Neuron (in vitro differentiated cells): ENCODE measurements around the gene MICAL3.

Experiments used
- H2AFZ ChIP-seq: one replicate; pipeline ENCODE4 v1.6.1; 2013; ENCODE audit warnings: low read depth, mild to moderate bottlenecking, inconsistent platforms, low read length, moderate library complexity
- H3K27me3 ChIP-seq: one replicate; pipeline ENCODE4 v1.6.1; 2013; ENCODE audit warnings: low read length; ENCODE audit not compliant: insufficient read depth
- H3K36me3 ChIP-seq: one replicate; pipeline ENCODE4 v1.6.1; 2013; ENCODE audit warnings: low read length; ENCODE audit not compliant: insufficient read depth
- H3K4me1 ChIP-seq: one replicate; pipeline ENCODE4 v1.6.1; 2013; ENCODE audit warnings: low read length; ENCODE audit not compliant: insufficient read depth
- H3K4me3 ChIP-seq: 2 replicates; pipeline ENCODE4 v1.5.1; 2013; ENCODE audit warnings: mild to moderate bottlenecking, low read length, moderate library complexity
- H3K9me3 ChIP-seq: one replicate; pipeline ENCODE4 v1.6.1; 2013; ENCODE audit warnings: low read length

MICAL3 gene

GRCh38 chr22:17927062-17927461 is 97.3 kb downstream of the MICAL3 start:
- no peaks in the 10 kb centered on the region for H3K36me3 ChIP-seq
- no peaks in the 10 kb centered on the region for H3K4me1 ChIP-seq
- no peaks in the 10 kb centered on the region for H3K27me3 ChIP-seq
- no peak overlapping the region for H2AFZ ChIP-seq
- H3K4me3 ChIP-seq = no peak overlapping the region
- H3K9me3 ChIP-seq = no peaks in the 10 kb centered on the region

GRCh38 chr22:17926516-17926915 is 97.8 kb downstream of the MICAL3 start:
- H3K27me3 ChIP-seq = no peaks in the 10 kb centered on the region
- no peaks in the 10 kb centered on the region for H3K36me3 ChIP-seq
- no peak overlapping the region for H3K4me3 ChIP-seq
- H2AFZ ChIP-seq = no peak overlapping the region
- no peaks in the 10 kb centered on the region for H3K4me1 ChIP-seq
- no peaks in the 10 kb centered on the region for H3K9me3 ChIP-seq

GRCh38 chr22:17925431-17925841 is 98.9 kb downstream of the MICAL3 start:
- Histone ChIP-seq H2AFZ (no peak overlapping the region), H3K27me3 (no peaks in the 10 kb centered on the region), H3K9me3 (no peaks in the 10 kb centered on the region), H3K36me3 (no peaks in the 10 kb centered on the region), H3K4me3 (no peak overlapping the region), H3K4me1 (peaks cover 4% of the 10 kb centered on the region)

DNA sequence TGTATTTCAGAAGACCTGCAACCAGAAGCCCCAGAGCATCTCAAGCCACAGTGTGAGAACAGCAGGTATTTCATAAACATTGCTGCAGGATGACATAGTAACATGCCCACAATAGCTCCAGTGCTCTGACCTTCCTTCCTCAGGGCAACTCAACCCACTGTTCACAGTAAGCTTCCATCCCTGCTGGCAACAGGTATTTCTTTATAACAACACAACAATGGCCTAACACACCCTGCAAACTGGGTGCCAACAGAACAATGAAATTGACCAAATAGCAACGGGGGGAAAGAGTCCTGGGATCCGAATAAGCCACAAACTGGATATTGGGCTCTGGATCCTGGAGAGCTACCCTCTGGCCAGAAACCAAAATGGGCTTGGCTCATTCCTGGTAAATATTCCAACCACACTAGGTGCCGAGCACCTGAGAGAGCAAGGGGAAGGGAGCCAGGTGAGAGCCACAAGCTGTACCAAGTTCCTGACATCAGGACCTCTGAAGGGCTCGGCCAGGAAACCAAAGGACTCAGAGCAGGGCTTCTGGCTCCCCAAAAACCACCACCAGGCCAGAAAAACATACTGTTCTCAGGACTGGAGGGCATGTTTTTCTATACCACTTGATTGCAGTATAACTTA is 99.5 kb downstream of the MICAL3 start:
- H3K4me3 ChIP-seq = no peak overlapping the region

GRCh38 chr22:17924076-17924475 is 100.3 kb downstream of the MICAL3 start:
- Histone ChIP-seq H3K4me1 (peaks cover 17% of the 10 kb centered on the region), H3K9me3 (no peaks in the 10 kb centered on the region), H3K27me3 (no peaks in the 10 kb centered on the region), H3K4me3 (no peak overlapping the region), H3K36me3 (no peaks in the 10 kb centered on the region), H2AFZ (no peak overlapping the region)

More for the DNA sequence above, 99.5 kb downstream of the MICAL3 start:
- H3K36me3 ChIP-seq = no peaks in the 10 kb centered on the region
- H2AFZ ChIP-seq = no peak overlapping the region
- peaks cover 10% of the 10 kb centered on the region for H3K4me1 ChIP-seq
- no peaks in the 10 kb centered on the region for H3K27me3 ChIP-seq
- no peaks in the 10 kb centered on the region for H3K9me3 ChIP-seq

GRCh38 chr22:17922925-17923903 is 101.1 kb downstream of the MICAL3 start:
- Histone ChIP-seq H3K4me1 (peaks cover 17% of the 10 kb centered on the region), H3K4me3 (no peak overlapping the region), H3K36me3 (no peaks in the 10 kb centered on the region), H3K9me3 (no peaks in the 10 kb centered on the region), H3K27me3 (no peaks in the 10 kb centered on the region), H2AFZ (no peak overlapping the region)

DNA sequence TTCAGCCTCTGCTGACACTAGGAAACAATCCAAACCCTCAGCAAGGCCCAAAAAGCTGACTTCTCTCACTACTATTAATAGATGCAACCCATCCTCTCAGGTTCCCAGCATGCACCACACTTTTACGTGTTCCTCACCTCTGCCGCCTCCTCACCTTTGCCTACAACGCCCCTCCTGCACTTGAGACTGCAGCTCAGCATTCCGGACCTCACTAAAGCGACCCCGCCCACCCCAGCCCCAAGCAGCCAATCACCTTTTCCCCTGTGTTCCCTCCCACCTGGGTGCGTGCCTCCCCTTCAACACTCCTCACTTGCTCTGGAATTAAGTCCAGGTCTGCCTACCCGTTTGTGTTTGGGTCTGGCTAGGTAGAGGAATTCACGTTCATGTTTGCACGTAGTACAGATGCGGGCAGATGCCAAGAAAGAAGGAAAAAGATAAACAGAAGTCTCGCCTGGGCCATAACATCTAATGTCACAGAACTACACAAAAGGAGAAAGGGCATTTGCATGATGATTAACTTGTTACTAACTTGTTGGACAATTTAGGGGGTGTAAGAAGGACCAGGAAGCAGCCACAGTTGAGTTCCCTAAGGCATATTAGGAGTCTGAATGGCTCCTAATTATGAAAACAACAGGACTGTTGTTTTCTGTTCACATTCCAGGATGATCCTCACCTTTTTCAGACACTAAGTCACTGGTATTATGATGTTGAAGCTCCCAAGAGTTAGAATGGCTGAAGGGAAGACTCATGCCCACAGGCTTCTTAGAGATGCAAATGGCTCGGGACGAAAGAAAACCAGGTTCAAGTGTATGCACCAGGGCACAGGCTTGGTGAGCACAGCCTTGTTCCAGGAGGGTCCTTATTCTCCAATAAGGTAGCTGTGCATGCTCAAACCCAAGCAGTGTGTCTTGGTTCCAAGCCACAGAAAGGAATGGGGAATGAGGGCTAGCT is 102.2 kb downstream of the MICAL3 start:
- peaks cover 17% of the 10 kb centered on the region for H3K4me1 ChIP-seq
- H3K27me3 ChIP-seq = no peaks in the 10 kb centered on the region
- no peak overlapping the region for H3K4me3 ChIP-seq
- no peaks in the 10 kb centered on the region for H3K9me3 ChIP-seq
- H3K36me3 ChIP-seq = no peaks in the 10 kb centered on the region
- H2AFZ ChIP-seq = no peak overlapping the region

- Histone ChIP-seq H3K9me3 (no peaks in the 10 kb centered on the region), H3K27me3 (no peaks in the 10 kb centered on the region), H3K36me3 (no peaks in the 10 kb centered on the region), H3K4me3 (no peak overlapping the region), H3K4me1 (peaks cover 17% of the 10 kb centered on the region), H2AFZ (no peak overlapping the region)
Measured at GRCh38 chr22:17920992-17921650, 103.2 kb downstream of the MICAL3 start.

GRCh38 chr22:17920145-17920605 is 104.2 kb downstream of the MICAL3 start:
- H2AFZ ChIP-seq = no peak overlapping the region
- H3K36me3 ChIP-seq = no peaks in the 10 kb centered on the region
- H3K4me3 ChIP-seq = no peak overlapping the region
- H3K4me1 ChIP-seq = peaks cover 17% of the 10 kb centered on the region
- H3K9me3 ChIP-seq = no peaks in the 10 kb centered on the region
- H3K27me3 ChIP-seq = no peaks in the 10 kb centered on the region

DNA sequence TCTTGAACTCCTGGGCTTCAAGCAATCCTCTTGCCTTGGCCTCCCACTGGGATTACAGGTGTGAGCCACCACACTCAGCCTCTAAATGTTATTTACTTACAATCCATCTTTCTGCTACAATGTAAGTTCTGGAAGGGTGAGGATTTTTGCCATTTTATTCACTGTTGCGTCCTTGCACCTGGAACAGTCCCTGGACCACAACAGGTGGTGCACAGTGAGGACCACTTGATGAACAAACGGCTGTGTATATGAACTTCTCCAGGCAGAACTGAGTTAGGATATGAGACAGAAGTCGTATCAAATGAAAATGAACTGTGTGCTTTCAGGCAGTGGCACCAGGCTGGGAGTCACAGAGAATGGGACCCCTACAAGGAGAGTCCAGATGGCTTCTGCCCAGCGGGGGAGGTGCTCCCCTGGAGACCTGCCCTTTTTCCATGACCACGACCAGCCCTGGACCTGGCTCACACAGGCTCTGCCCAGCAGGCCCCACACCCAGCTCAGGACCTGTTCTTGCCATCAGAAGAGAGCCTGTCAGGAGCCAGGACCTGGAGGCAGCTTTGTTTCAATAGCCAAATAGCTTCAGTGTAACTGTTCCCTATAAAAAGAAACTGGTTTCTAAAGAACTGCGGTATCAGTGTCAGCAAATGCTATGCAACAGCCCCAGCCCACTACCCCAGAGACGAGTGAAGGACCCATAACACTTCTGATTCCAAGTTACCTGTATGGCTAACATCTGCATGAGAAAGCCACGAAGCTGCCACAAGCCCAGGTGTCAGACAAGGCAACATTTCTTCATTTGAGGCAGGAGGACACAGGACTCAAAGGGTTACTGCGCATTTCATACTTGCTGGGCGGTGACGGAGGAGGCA is 104.9 kb downstream of the MICAL3 start:
- Histone ChIP-seq H3K36me3 (no peaks in the 10 kb centered on the region), H3K4me3 (no peak overlapping the region), H3K4me1 (peaks cover 17% of the 10 kb centered on the region), H2AFZ (no peak overlapping the region), H3K9me3 (no peaks in the 10 kb centered on the region), H3K27me3 (no peaks in the 10 kb centered on the region)

- H3K9me3 ChIP-seq = no peaks in the 10 kb centered on the region
- H3K4me3 ChIP-seq = no peak overlapping the region
- no peaks in the 10 kb centered on the region for H3K36me3 ChIP-seq
- no peak overlapping the region for H2AFZ ChIP-seq
- H3K27me3 ChIP-seq = no peaks in the 10 kb centered on the region
- peaks cover 17% of the 10 kb centered on the region for H3K4me1 ChIP-seq
Measured at GRCh38 chr22:17918840-17919239, 105.5 kb downstream of the MICAL3 start.
